Fibroblast of lung (primary cell): Measurements from ENCODE around the gene CPZ. TPM values are rescaled to one million over a fixed set of nuclear protein-coding genes. Genes with fewer than 3 reads are reported as not detected.

Source experiments
- DNase-seq, 2 donors: peaks; one replicate each; pipeline versions ENCODE4 v3.0.0 to v3.0.0-alpha.2; 2010; ENCODE audit warnings: low read depth in 2 of 2
- H2AFZ ChIP-seq: 2 replicates; pipeline ENCODE4 v1.5.1; 2012; ENCODE audit warnings: low read length, control low read depth, inconsistent platforms
- H3K27ac ChIP-seq: 2 replicates; pipeline ENCODE4 v1.5.1; 2011; ENCODE audit warnings: low read length, control low read depth; ENCODE audit not compliant: insufficient read depth
- H3K27me3 ChIP-seq: 2 replicates; pipeline ENCODE4 v1.5.1; 2011; ENCODE audit warnings: mild to moderate bottlenecking, low read length; ENCODE audit not compliant: control insufficient read depth, insufficient read depth
- H3K36me3 ChIP-seq: 2 replicates; pipeline ENCODE4 v1.5.1; 2011; ENCODE audit warnings: low read length; ENCODE audit not compliant: control insufficient read depth, insufficient read depth
- H3K4me1 ChIP-seq: 2 replicates; pipeline ENCODE4 v1.5.1; 2011; ENCODE audit warnings: low read length; ENCODE audit not compliant: control insufficient read depth, insufficient read depth; ENCODE audit errors: extremely low read depth
- H3K4me2 ChIP-seq: 2 replicates; pipeline ENCODE4 v1.5.1; 2011; ENCODE audit warnings: low read length, control low read depth; ENCODE audit not compliant: insufficient read depth; ENCODE audit errors: extremely low read depth
- H3K4me3 ChIP-seq, 4 experiments: fragments of 200-600 bp in 1 of 4; sonication (generic) in 1 of 4; replicated peaks in 1 of 4; 2 replicates each; pipeline ENCODE4 v1.5.1; 2011 to 2016; ENCODE audit warnings: low read length in 4 of 4, low read depth in 3 of 4, mild to moderate bottlenecking in 3 of 4, control low read depth in 2 of 4, inconsistent platforms in 1 of 4, mixed read lengths in 1 of 4; ENCODE audit not compliant: insufficient read depth in 1 of 4; ENCODE audit errors: control extremely low read depth in 1 of 4
- H3K79me2 ChIP-seq: 2 replicates; pipeline ENCODE4 v1.5.1; 2012; ENCODE audit warnings: mild to moderate bottlenecking, low read length, inconsistent platforms; ENCODE audit not compliant: control insufficient read depth, insufficient read depth
- H3K9ac ChIP-seq: 2 replicates; pipeline ENCODE4 v1.5.1; 2011; ENCODE audit warnings: mild to moderate bottlenecking, low read length, control low read depth; ENCODE audit not compliant: insufficient read depth
- H3K9me3 ChIP-seq: 2 replicates; pipeline ENCODE4 v1.5.1; 2012; ENCODE audit warnings: low read depth, low read length; ENCODE audit not compliant: control insufficient read depth, insufficient read depth
- H4K20me1 ChIP-seq: 2 replicates; pipeline ENCODE4 v1.5.1; 2011; ENCODE audit warnings: low read length; ENCODE audit not compliant: control insufficient read depth, insufficient read depth; ENCODE audit errors: extremely low read depth
- EZH2 ChIP-seq: IDR thresholded peaks from 2 replicates; pipeline ENCODE4 v1.5.1; 2012; ENCODE audit warnings: low read length, control low read depth, mild to moderate bottlenecking; ENCODE audit errors: missing control alignments
- polyA plus RNA-seq, 2 donors: library from polyadenylated mRNA; depleted of rRNA in 1 of 2; stranded (reverse) in 1 of 2; unstranded in 1 of 2; fragments of >200 nt; gene quantifications; 2 replicates each; pipeline ENCODE4 v1.2.1, GENCODE V29; 2011 to 2012; ENCODE audit warnings: missing spikeins in 1 of 2
- total RNA-seq: library from RNA; depleted of rRNA; stranded (reverse); fragments of >200 nt; gene quantifications from 2 replicates; pipeline ENCODE4 v1.2.1, GENCODE V29; 2014
- TF ChIP-seq, protein P1 (sequence below), 2 donors: IDR thresholded peaks in 1 of 2; conservative IDR thresholded peaks in 1 of 2; 1 replicate in 1 of 2; 2 replicates in 1 of 2; pipeline ENCODE4 v1.5.1; 2011 to 2012; ENCODE audit warnings: low read length in 2 of 2, control low read depth in 1 of 2, inconsistent platforms in 1 of 2, low read depth in 1 of 2, mild to moderate bottlenecking in 1 of 2

Gene CPZ
- total and polyA plus RNA-seq, 2 donors (not counting 1 experiment from before 2014, with no cell fraction given): 7.1 to 24.4 TPM

- no peaks in the 10 kb centered on the region for H3K79me2 ChIP-seq
These were observed 40.5 kb upstream of the CPZ start for GRCh38 chr4:8552024-8552423.

GRCh38 chr4:8552581-8553205, 39.9 kb upstream of the CPZ start:
- H3K9me3 ChIP-seq: no peaks in the 10 kb centered on the region
- H3K27ac ChIP-seq: no peak overlapping the region
- H3K4me1 ChIP-seq: peaks cover 2% of the 10 kb centered on the region
- no peak overlapping the region for H3K9ac ChIP-seq
- H3K79me2 ChIP-seq: no peaks in the 10 kb centered on the region
- H3K27me3 ChIP-seq: no peaks in the 10 kb centered on the region
- H2AFZ ChIP-seq: no peak overlapping the region
- no peak for DNase-seq
- no peaks in the 10 kb centered on the region for H3K36me3 ChIP-seq
- no peak overlapping the region for H3K4me3 ChIP-seq
- TF ChIP-seq EZH2: no peak
- TF ChIP-seq, protein P1, sequence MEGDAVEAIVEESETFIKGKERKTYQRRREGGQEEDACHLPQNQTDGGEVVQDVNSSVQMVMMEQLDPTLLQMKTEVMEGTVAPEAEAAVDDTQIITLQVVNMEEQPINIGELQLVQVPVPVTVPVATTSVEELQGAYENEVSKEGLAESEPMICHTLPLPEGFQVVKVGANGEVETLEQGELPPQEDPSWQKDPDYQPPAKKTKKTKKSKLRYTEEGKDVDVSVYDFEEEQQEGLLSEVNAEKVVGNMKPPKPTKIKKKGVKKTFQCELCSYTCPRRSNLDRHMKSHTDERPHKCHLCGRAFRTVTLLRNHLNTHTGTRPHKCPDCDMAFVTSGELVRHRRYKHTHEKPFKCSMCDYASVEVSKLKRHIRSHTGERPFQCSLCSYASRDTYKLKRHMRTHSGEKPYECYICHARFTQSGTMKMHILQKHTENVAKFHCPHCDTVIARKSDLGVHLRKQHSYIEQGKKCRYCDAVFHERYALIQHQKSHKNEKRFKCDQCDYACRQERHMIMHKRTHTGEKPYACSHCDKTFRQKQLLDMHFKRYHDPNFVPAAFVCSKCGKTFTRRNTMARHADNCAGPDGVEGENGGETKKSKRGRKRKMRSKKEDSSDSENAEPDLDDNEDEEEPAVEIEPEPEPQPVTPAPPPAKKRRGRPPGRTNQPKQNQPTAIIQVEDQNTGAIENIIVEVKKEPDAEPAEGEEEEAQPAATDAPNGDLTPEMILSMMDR (conservative IDR thresholded peaks at IDR 0.05 in 1 of 2, IDR thresholded peaks at IDR 0.05 in 1 of 2; ENCODE audit: low read depth in 1 of 2, low read length in 2 of 2): no peak
- no peak overlapping the region for H3K4me2 ChIP-seq
- no peaks in the 10 kb centered on the region for H4K20me1 ChIP-seq

More at GRCh38 chr4:8552024-8552423, 40.5 kb upstream of the CPZ start:
- Histone ChIP-seq H3K27ac (no peak overlapping the region), H3K36me3 (no peaks in the 10 kb centered on the region), H3K4me3 (no peak overlapping the region), H3K9ac (no peak overlapping the region), H3K4me2 (no peak overlapping the region), H3K4me1 (peaks cover 2% of the 10 kb centered on the region), H2AFZ (no peak overlapping the region), H4K20me1 (no peaks in the 10 kb centered on the region), H3K9me3 (no peaks in the 10 kb centered on the region), H3K27me3 (no peaks in the 10 kb centered on the region)
- TF ChIP-seq, protein P1 (conservative IDR thresholded peaks at IDR 0.05 in 1 of 2, IDR thresholded peaks at IDR 0.05 in 1 of 2; ENCODE audit: low read depth in 1 of 2, low read length in 2 of 2): no peak
- no peak for TF ChIP-seq EZH2
- DNase-seq: no peak

- no peak overlapping the region for H3K9ac ChIP-seq
- peaks cover 2% of the 10 kb centered on the region for H3K4me1 ChIP-seq
- TF ChIP-seq, protein P1 (conservative IDR thresholded peaks at IDR 0.05 in 1 of 2, IDR thresholded peaks at IDR 0.05 in 1 of 2; ENCODE audit: low read depth in 1 of 2, low read length in 2 of 2): no peak
- no peak for TF ChIP-seq EZH2
- H3K36me3 ChIP-seq: no peaks in the 10 kb centered on the region
- no peaks in the 10 kb centered on the region for H3K9me3 ChIP-seq
- H4K20me1 ChIP-seq: no peaks in the 10 kb centered on the region
- H3K4me2 ChIP-seq: no peak overlapping the region
- H3K27ac ChIP-seq: no peak overlapping the region
- H3K79me2 ChIP-seq: no peaks in the 10 kb centered on the region
- no peak for DNase-seq
- no peak overlapping the region for H3K4me3 ChIP-seq
- H3K27me3 ChIP-seq: no peaks in the 10 kb centered on the region
- H2AFZ ChIP-seq: no peak overlapping the region
These were observed 39.3 kb upstream of the CPZ start for GRCh38 chr4:8553216-8553615.
